Measurements from ENCODE around the gene DIP2B.

DNA sequence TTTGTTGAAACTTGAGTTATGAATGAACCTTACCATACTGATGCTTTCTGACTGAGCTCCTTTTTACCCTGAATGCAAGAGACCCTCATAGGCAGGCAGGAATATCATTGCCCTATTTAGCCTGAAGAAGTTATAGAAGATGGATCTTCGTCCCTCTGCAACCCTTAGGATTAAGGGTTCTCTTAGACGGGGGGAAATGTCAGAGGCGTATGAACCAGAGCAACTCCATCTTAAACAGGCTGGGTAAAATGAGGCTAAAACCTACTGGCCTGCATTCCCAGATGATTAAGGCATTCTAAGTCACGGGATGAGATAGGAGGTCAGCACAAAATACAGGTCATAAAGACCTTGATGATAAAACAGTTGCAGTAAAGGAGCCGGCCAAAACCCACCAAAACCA is 266.6 kb downstream of the DIP2B start:
- TF ChIP-seq CTCF (IDR thresholded peaks at IDR 0.05; ENCODE audit: low read depth, low read length): no peak
- no peak for TF ChIP-seq POLR2A (IDR thresholded peaks at IDR 0.05; ENCODE audit: extremely low read depth, insufficient read length)
- TF ChIP-seq MYC (IDR thresholded peaks at IDR 0.05; ENCODE audit: low read depth, low read length): no peak
- no peak for TF ChIP-seq MAX (IDR thresholded peaks at IDR 0.05; ENCODE audit: low read depth, low read length)

All from NB4 (cell line).